ENCODE measurements around the gene CSNK1G2. TPM values are rescaled to one million over a fixed set of nuclear protein-coding genes. Genes with fewer than 3 reads are reported as not detected.
"Not testable (repeated sequence)": the region's sequence is repeated elsewhere in the genome, so short reads cannot be mapped to it uniquely, and the experiment has no call there.

Gene CSNK1G2
- total RNA-seq, 1 donor from 2014 or later = 90.7 TPM

- H3K27me3 Mint-ChIP-seq (ENCODE audit: low read depth) = no peaks in the 10 kb centered on the region
- no peak overlapping the region for H3K27ac Mint-ChIP-seq
- H3K4me1 Mint-ChIP-seq (ENCODE audit: low read depth) = no peaks in the 10 kb centered on the region
- no peak for DNase-seq (ENCODE audit: low spot score)
- H3K9me3 Mint-ChIP-seq = no peaks in the 10 kb centered on the region
- intact Hi-C loops (cut with micrococcal nuclease) = no loop called here
- H3K36me3 Mint-ChIP-seq (ENCODE audit: low read depth) = peaks cover 32% of the 10 kb centered on the region
- no peak overlapping the region for H3K4me3 Mint-ChIP-seq (ENCODE audit: low read depth)
Observed at GRCh38 chr19:1984357-1984756, 43.4 kb downstream of the CSNK1G2 start.

- Mint-ChIP-seq H3K27me3 (ENCODE audit: low read depth) (no peaks in the 10 kb centered on the region), H3K36me3 (ENCODE audit: low read depth) (peaks cover 30% of the 10 kb centered on the region), H3K4me3 (ENCODE audit: low read depth) (no peak overlapping the region), H3K27ac (no peak overlapping the region), H3K9me3 (no peaks in the 10 kb centered on the region), H3K4me1 (ENCODE audit: low read depth) (no peaks in the 10 kb centered on the region)
- intact Hi-C loops (cut with micrococcal nuclease) = no loop called here
- DNase-seq (ENCODE audit: low spot score) = no peak
Observed at GRCh38 chr19:1985588-1986356, 44.8 kb downstream of the CSNK1G2 start.

GRCh38 chr19:1986357-1987162, 45.6 kb downstream of the CSNK1G2 start:
- peaks cover 28% of the 10 kb centered on the region for H3K36me3 Mint-ChIP-seq (ENCODE audit: low read depth)

GRCh38 chr19:1987197-1988187, 46.5 kb downstream of the CSNK1G2 start:
- Mint-ChIP-seq H3K4me1 (ENCODE audit: low read depth) (no peaks in the 10 kb centered on the region), H3K9me3 (no peaks in the 10 kb centered on the region), H3K4me3 (ENCODE audit: low read depth) (no peak overlapping the region), H3K27me3 (ENCODE audit: low read depth) (no peaks in the 10 kb centered on the region), H3K36me3 (ENCODE audit: low read depth) (peaks cover 21% of the 10 kb centered on the region), H3K27ac (no peak overlapping the region)
- intact Hi-C loops (cut with micrococcal nuclease) = no loop called here
- no peak for DNase-seq (ENCODE audit: low spot score)

More at GRCh38 chr19:1986357-1987162, 45.6 kb downstream of the CSNK1G2 start:
- Mint-ChIP-seq H3K9me3 (no peaks in the 10 kb centered on the region), H3K27ac (no peak overlapping the region), H3K4me1 (ENCODE audit: low read depth) (no peaks in the 10 kb centered on the region), H3K27me3 (ENCODE audit: low read depth) (no peaks in the 10 kb centered on the region), H3K4me3 (ENCODE audit: low read depth) (no peak overlapping the region)
- DNase-seq (ENCODE audit: low spot score) = no peak
- intact Hi-C loops (cut with micrococcal nuclease) = no loop called here

- H3K4me3 Mint-ChIP-seq (ENCODE audit: low read depth); H3K27ac Mint-ChIP-seq; intact Hi-C loops (cut with micrococcal nuclease); H3K4me1 Mint-ChIP-seq (ENCODE audit: low read depth); DNase-seq (ENCODE audit: low spot score); H3K27me3 Mint-ChIP-seq (ENCODE audit: low read depth); H3K9me3 Mint-ChIP-seq: not testable (repeated sequence)
- H3K36me3 Mint-ChIP-seq (ENCODE audit: low read depth) = peaks cover 23% of the 10 kb centered on the region
Observed at GRCh38 chr19:1988464-1988863, 47.5 kb downstream of the CSNK1G2 start.

GRCh38 chr19:1989513-1990229, 48.7 kb downstream of the CSNK1G2 start:
- Mint-ChIP-seq H3K27ac (no peak overlapping the region), H3K36me3 (ENCODE audit: low read depth) (peaks cover 21% of the 10 kb centered on the region)
- intact Hi-C loops (cut with micrococcal nuclease) = no loop called here

GRCh38 chr19:1990230-1991017, 49.5 kb downstream of the CSNK1G2 start:
- no peak overlapping the region for H3K27ac Mint-ChIP-seq

More at GRCh38 chr19:1989513-1990229, 48.7 kb downstream of the CSNK1G2 start:
- H3K4me3 Mint-ChIP-seq (ENCODE audit: low read depth) = no peak overlapping the region
- no peaks in the 10 kb centered on the region for H3K4me1 Mint-ChIP-seq (ENCODE audit: low read depth)
- H3K9me3 Mint-ChIP-seq = no peaks in the 10 kb centered on the region
- no peak for DNase-seq (ENCODE audit: low spot score)
- no peaks in the 10 kb centered on the region for H3K27me3 Mint-ChIP-seq (ENCODE audit: low read depth)

GRCh38 chr19:1991018-1991913, 50.3 kb downstream of the CSNK1G2 start:
- no peak for DNase-seq (ENCODE audit: low spot score)
- Mint-ChIP-seq H3K36me3 (ENCODE audit: low read depth) (peaks cover 22% of the 10 kb centered on the region), H3K4me1 (ENCODE audit: low read depth) (no peaks in the 10 kb centered on the region), H3K4me3 (ENCODE audit: low read depth) (no peak overlapping the region), H3K9me3 (no peaks in the 10 kb centered on the region), H3K27me3 (ENCODE audit: low read depth) (no peaks in the 10 kb centered on the region), H3K27ac (no peak overlapping the region)
- intact Hi-C loops (cut with micrococcal nuclease) = no loop called here

More at GRCh38 chr19:1990230-1991017, 49.5 kb downstream of the CSNK1G2 start:
- Mint-ChIP-seq H3K27me3 (ENCODE audit: low read depth) (no peaks in the 10 kb centered on the region), H3K4me3 (ENCODE audit: low read depth) (no peak overlapping the region), H3K4me1 (ENCODE audit: low read depth) (no peaks in the 10 kb centered on the region), H3K36me3 (ENCODE audit: low read depth) (peaks cover 17% of the 10 kb centered on the region), H3K9me3 (no peaks in the 10 kb centered on the region)
- intact Hi-C loops (cut with micrococcal nuclease) = no loop called here
- no peak for DNase-seq (ENCODE audit: low spot score)

- intact Hi-C loops (cut with micrococcal nuclease) = no loop called here
- Mint-ChIP-seq H3K27me3 (ENCODE audit: low read depth) (no peaks in the 10 kb centered on the region), H3K27ac (no peak overlapping the region), H3K9me3 (no peaks in the 10 kb centered on the region), H3K4me1 (ENCODE audit: low read depth) (no peaks in the 10 kb centered on the region), H3K36me3 (ENCODE audit: low read depth) (peaks cover 23% of the 10 kb centered on the region), H3K4me3 (ENCODE audit: low read depth) (no peak overlapping the region)
- DNase-seq (ENCODE audit: low spot score) = no peak
Observed at GRCh38 chr19:1992759-1993260, 51.8 kb downstream of the CSNK1G2 start.

GRCh38 chr19:1997353-1998233, 56.6 kb downstream of the CSNK1G2 start:
- no peaks in the 10 kb centered on the region for H3K9me3 Mint-ChIP-seq
- no peak for DNase-seq (ENCODE audit: low spot score)
- H3K27ac Mint-ChIP-seq = no peak overlapping the region
- intact Hi-C loops (cut with micrococcal nuclease) = no loop called here
- H3K4me3 Mint-ChIP-seq (ENCODE audit: low read depth) = no peak overlapping the region
- H3K4me1 Mint-ChIP-seq (ENCODE audit: low read depth) = peaks cover 2% of the 10 kb centered on the region
- no peaks in the 10 kb centered on the region for H3K27me3 Mint-ChIP-seq (ENCODE audit: low read depth)
- H3K36me3 Mint-ChIP-seq (ENCODE audit: low read depth) = peaks cover 25% of the 10 kb centered on the region
